Head of caudate nucleus (tissue), 42 donors: ENCODE results near the gene PASK.
A peak's percentile ranks its signal among the peaks of the same experiment; 100 is the strongest.

Experiments
- DNase-seq, 42 donors: peaks; one replicate each; pipeline versions ENCODE4 v3.0.0 to v3.0.0-alpha.2; 2020 to 2021; ENCODE audit warnings: mixed read lengths in 7 of 42
- intact Hi-C: fragments of 100-400 bp; cut with DNase I; formaldehyde crosslinking; loops from one replicate; pipeline ENCODE4 v1.15.0; 2022

Gene PASK

DNA sequence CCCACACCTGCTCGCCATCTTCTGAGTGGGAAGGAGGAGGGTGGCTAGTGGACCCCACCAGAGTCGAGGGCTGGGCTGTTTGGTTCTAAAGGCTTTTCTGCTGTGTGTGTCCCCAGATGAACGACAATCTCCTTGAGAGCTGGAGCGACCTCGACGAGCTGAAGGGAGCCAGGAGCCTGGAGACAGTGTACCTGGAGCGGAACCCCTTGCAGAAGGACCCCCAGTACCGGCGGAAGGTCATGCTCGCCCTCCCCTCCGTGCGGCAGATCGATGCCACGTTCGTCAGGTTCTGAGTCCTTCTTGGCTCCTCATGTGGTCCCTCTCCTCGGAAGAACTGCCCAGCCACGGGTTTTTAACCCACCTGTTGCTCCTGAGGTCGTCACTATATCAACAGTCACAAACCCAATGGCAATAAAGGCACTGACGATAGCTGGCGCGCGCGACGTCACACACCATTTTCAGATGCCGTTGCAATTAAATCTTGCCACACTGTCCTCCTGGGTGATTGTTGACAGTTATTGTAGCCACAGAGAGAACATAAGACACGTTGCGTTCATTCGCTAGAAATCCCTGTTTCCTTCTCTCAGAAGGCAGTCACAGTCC lies 33.4 kb upstream of the PASK start:
- no peak for DNase-seq
- intact Hi-C loops = no loop called here

GRCh38 chr2:241182126-241182525 lies 32.9 kb upstream of the PASK start:
- DNase-seq = no peak
- intact Hi-C loops = no loop called here

GRCh38 chr2:241180495-241180894 lies 31.2 kb upstream of the PASK start:
- intact Hi-C loops = no loop called here
- no peak for DNase-seq

DNA sequence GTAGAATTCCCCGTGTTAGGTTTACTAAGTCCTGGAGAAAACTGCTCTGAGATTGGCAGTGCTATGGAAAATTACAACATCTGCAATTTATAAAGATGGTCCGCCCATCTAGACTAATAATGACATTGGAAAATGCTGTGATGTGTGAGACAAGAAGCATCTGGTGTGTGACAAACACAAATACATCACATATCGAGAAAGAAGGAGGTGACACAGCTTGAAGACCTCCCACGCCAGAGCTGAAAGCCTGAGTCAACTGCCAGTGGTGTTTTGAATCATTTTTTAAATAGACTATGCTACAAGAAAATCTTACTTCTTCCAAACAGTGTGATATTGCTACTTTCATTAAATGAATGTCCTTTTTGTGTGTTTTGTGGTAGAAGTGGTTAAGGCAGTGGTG lies 30.6 kb upstream of the PASK start:
- peak in 28 of 42 donors; percentile 32 to 82 (median 57) for DNase-seq
- intact Hi-C loops = no loop called here

DNA sequence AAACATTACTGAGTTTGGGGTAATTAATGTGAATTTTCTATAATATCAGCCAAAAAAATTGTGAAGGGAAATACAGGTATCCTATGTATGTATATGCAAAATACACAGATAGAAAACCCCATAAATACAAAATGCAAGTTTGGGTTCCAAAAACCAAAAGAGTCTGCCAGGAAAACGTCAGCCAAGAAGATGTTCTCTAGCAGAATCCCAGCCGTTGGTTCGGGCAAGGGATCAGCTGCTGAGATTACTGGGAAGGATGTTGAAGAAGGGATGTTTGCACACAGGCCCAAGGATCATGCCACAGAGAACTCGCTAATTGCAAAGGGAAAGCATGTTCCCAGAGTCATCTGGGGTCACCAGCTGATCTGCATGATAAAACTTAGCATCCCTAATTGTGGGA lies 29.7 kb upstream of the PASK start:
- intact Hi-C loops = no loop called here
- DNase-seq = no peak

- intact Hi-C loops = no loop called here
Measured at GRCh38 chr2:241177526-241178334, 28.5 kb upstream of the PASK start.

DNA sequence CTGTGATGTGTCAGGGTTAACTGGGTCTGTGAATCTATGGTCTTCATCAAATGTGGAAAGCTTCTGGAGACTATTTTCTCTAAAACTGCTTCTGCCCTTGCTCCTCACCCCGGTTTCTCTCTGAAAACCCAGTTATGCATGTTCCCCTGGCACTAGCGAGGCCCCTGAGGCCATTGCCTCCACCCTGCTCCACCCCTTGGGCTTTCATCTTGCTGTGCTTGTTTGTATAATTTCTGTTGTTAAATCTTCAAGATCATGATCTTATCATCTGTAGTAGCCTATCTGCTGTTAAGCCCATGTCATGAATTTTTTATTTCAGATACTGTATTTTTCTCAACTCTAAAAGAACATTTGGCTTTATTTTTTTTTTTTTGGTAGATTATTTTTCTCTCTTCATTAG lies 24.3 kb upstream of the PASK start:
- intact Hi-C loops = no loop called here

More at GRCh38 chr2:241177526-241178334, 28.5 kb upstream of the PASK start:
- no peak for DNase-seq

GRCh38 chr2:241168366-241168765 lies 19.1 kb upstream of the PASK start:
- no peak for DNase-seq
- intact Hi-C loops = no loop called here

More for the DNA sequence above, 24.3 kb upstream of the PASK start:
- DNase-seq = no peak

DNA sequence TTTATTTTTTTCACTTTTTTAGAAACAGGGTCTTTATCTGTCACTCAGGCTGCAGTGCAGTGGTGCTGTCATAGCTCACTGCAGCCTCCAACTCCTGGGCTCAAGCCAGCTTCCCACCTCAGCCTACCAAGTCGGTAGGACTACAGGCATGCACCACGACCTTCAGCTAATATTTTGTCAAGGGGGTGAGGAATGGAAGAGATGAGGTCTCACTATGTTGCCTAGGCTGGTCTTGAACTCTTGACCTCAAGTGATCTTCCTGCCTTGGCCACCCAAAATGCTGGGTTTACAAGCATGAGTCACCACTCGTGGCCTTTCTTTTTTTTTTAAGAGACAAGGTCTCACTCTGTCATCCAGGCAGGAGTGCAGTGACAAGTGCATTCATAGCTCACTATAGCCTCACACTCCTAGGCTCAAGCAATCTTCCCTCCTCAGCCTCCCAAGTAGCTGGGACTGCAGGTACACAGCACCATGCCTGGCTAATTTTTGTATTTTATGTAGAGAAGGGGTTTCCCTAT lies 14.4 kb upstream of the PASK start:
- intact Hi-C loops = no loop called here
- no peak for DNase-seq

- peak; percentile 51 to 95 (median 78) for DNase-seq
- intact Hi-C loops = no loop called here
Measured at GRCh38 chr2:241161646-241162281, 12.5 kb upstream of the PASK start.

- peak in 9 of 42 donors; percentile 29 to 71 (median 49) for DNase-seq
- intact Hi-C loops = no loop called here
Measured at GRCh38 chr2:241160318-241160717, 11.0 kb upstream of the PASK start.

DNA sequence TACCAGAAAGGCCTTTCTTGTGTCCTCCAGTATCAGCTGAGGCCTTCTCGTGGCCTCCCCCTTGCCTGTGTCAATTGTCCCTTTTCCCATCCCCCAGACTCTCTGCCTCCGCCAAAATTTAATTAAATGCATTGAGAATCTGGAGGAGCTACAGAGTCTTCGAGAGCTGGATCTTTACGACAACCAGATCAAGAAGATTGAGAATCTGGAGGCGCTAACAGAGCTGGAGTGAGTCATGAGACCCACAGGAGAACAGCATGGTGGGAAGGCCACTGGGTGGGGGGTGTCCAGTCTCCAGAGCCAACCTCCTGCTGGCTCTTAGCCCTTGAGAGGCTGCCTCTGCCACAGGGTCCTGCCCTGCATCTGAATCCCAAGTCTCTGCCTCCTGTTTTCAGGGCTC lies 9.8 kb upstream of the PASK start:
- intact Hi-C loops = no loop called here

DNA sequence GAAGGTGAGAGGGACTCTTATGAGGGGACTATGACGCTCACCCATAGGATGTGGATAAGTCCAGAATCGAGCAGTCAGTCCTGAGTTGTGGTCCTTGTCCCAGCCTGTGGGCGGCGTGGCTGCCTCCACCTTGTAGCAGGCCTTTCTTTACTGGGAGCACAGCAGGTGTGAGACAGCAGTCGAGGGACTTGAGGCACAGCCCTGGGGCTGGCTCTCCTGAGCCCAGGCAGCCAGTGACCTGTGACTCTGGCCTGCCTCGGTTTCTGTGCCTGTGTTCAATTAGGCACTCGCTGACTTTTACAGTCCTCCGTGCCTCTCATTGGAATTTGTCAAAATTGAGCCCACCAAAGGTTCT lies 9.3 kb upstream of the PASK start:
- intact Hi-C loops = no loop called here
- DNase-seq = no peak

More for the DNA sequence above, 9.8 kb upstream of the PASK start:
- DNase-seq = peak in 13 of 42 donors; percentile 19 to 76 (median 48)

GRCh38 chr2:241157841-241158545 lies 8.7 kb upstream of the PASK start:
- intact Hi-C loops = no loop called here
- peak in 1 of 42 donors; percentile 56 for DNase-seq

DNA sequence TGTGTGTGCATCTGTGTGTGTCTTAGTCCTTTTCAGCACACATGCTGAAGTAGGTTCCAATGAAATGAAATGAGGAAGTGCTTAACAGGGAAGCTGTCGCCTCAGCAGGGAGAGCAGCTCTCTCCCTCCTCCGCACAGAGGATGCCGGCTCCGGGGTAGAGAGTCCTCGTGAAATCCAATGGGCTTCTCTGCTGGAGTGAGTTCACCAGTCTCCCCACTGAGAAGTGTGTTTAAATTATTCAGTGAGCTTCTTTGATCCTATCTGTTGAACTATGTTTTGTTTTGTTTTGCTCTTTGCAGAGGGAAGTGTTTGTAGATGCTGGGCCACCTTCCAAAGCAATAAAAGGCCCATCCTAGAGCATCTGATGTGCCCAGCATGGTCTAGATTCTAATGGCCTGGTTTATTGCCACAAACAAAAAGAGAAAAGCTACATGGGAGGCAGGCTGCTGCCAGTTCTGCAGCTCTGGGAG lies 7.7 kb upstream of the PASK start:
- intact Hi-C loops = no loop called here
- DNase-seq = peak in 35 of 42 donors; percentile 24 to 83 (median 55)

GRCh38 chr2:241155936-241156335 lies 6.7 kb upstream of the PASK start:
- intact Hi-C loops = no loop called here

DNA sequence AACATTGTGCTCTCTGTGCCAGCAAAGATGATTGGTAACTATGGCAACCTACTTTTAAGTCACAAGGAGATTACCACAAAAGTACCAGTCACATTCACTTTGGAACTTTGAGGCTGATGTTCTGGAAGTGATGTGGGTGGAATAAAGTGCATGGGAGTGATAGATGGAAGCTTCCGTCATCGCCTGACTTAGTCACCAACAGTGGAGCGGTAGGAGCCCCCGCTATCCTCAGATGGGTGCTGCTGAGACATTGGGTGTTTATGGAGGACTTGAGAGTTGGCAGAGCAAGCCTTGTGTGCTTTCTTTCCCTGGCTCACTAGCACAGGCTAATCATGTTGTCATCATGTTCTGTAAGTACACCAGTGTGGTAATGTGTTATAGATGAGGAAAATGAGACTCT lies 5.6 kb upstream of the PASK start:
- intact Hi-C loops = no loop called here

More at GRCh38 chr2:241155936-241156335, 6.7 kb upstream of the PASK start:
- no peak for DNase-seq

DNA sequence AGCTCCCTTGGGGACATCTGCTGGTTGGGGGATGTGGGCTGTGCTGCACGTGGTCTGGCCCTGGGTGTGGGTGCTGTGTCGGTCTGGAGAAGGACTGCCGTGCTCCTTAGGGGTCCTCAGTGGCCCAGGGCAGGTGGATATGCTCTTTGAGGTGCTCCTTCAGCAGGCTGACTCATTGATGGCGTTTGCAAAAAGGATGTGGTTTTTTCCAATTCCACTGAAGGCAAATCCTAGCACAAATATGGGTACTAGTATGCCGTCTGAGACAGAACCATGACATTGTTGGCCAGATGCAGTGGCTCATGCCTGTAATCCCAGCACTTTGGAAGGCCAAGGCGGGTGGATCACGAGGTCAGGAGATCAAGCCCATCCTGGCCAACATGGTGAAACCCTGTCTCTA lies 4.3 kb upstream of the PASK start:
- intact Hi-C loops = no loop called here

More for the DNA sequence above, 5.6 kb upstream of the PASK start:
- DNase-seq = peak; percentile 32 to 95 (median 73)

More for the DNA sequence above, 4.3 kb upstream of the PASK start:
- peak in 1 of 42 donors; percentile 1 for DNase-seq
